GM12878 (cell line): Measurements from ENCODE around the gene EXD3. TPM values are rescaled to one million over a fixed set of nuclear protein-coding genes. Genes with fewer than 3 reads are reported as not detected.

Experiments used
- ATAC-seq: fragments of 200-7000 bp; cut with Tn5 transposase; 3 replicates; pipeline ENCODE4 v1.9.1; 2020; ENCODE audit warnings: mild to moderate bottlenecking, moderate library complexity
- BruUV-seq: library from RNA; stranded (reverse); fragments of 400-500 nt; replicated peaks from 2 replicates; lab custom pipeline; 2021; lab: Mats Ljungman, UMichigan
- CTCF ChIA-PET: fragments of 300-600 bp; sonication (Branson Sonifier 250); formaldehyde crosslinking; extraction: SDS; loops from one replicate; lab custom pipeline; 2021; ENCODE audit warnings: inconsistent platforms; lab: Yijun Ruan, JAX
- POLR2A ChIA-PET: fragments of 350-600 bp; formaldehyde crosslinking; extraction: SDS; loops from one replicate; lab custom pipeline; 2021; ENCODE audit warnings: inconsistent platforms; lab: Charles Lee
- RAD21 ChIA-PET: fragments of 300-600 bp; sonication (Branson Sonifier 250); formaldehyde crosslinking; loops from one replicate; lab custom pipeline; 2023; ENCODE audit warnings: antibody characterized with exemption; ENCODE audit not compliant: unreplicated experiment; lab: Charles Lee
- SMC1A ChIA-PET: fragments of 300-600 bp; sonication (Branson Sonifier 250); formaldehyde crosslinking; loops from one replicate; lab custom pipeline; 2023; ENCODE audit not compliant: unreplicated experiment, uncharacterized antibody; lab: Charles Lee
- DNase-seq: peaks from one replicate; pipeline ENCODE4 v3.0.0-alpha.2; 2011; ENCODE audit warnings: low read depth, low spot score
- FAIRE-seq: peaks from 3 replicates; lab custom pipeline; 2011; peaks lifted over from hg19 to GRCh38; lab: Jason Lieb, UNC
- H2AFZ ChIP-seq: 2 replicates; pipeline ENCODE4 v1.6.0; 2011; ENCODE audit warnings: low read depth, low read length, control low read depth; ENCODE audit not compliant: control insufficient read depth
- H3K27ac ChIP-seq: 2 replicates; pipeline ENCODE4 v1.5.1; 2011; ENCODE audit warnings: control low read depth; ENCODE audit not compliant: control insufficient read depth, insufficient read depth
- H3K27me3 ChIP-seq, 2 experiments: replicated peaks in 1 of 2; 2 replicates each; pipeline versions ENCODE4 v1.6.0 to v1.6.1; 2011; ENCODE audit warnings: low read length in 1 of 2; ENCODE audit not compliant: control insufficient read depth in 2 of 2, insufficient read depth in 2 of 2
- H3K36me3 ChIP-seq, 2 experiments: 2 replicates each; pipeline ENCODE4 v1.5.1; 2011; ENCODE audit warnings: low read length in 1 of 2; ENCODE audit not compliant: control insufficient read depth in 2 of 2, insufficient read depth in 2 of 2
- H3K4me1 ChIP-seq: 2 replicates; pipeline ENCODE4 v1.6.1; 2011; ENCODE audit warnings: mild to moderate bottlenecking, low read length, moderate library complexity, mixed read lengths; ENCODE audit not compliant: control insufficient read depth, insufficient read depth
- H3K4me2 ChIP-seq: 2 replicates; pipeline ENCODE4 v1.6.0; 2011; ENCODE audit warnings: control low read depth; ENCODE audit not compliant: control insufficient read depth, insufficient read depth
- H3K4me3 ChIP-seq: fragments of 200-600 bp; sonication (generic); 2 replicates; pipeline ENCODE4 v1.5.1; 2016
- H3K79me2 ChIP-seq: 2 replicates; pipeline ENCODE4 v1.6.0; 2011; ENCODE audit warnings: low read length; ENCODE audit not compliant: control insufficient read depth, insufficient read depth
- H3K9ac ChIP-seq: 2 replicates; pipeline ENCODE4 v1.8.0; 2011; ENCODE audit warnings: low read length, control low read depth, mixed read lengths; ENCODE audit not compliant: control insufficient read depth, insufficient read depth
- H3K9me3 ChIP-seq: replicated peaks from 3 replicates; pipeline ENCODE4 v1.5.1; 2011; ENCODE audit warnings: mild to moderate bottlenecking, low read length; ENCODE audit not compliant: control insufficient read depth, insufficient read depth
- H4K20me1 ChIP-seq: 2 replicates; pipeline ENCODE4 v1.6.0; 2011; ENCODE audit not compliant: control insufficient read depth, insufficient read depth
- BHLHE40 ChIP-seq, 2 experiments: fragments of 450-650 bp in 1 of 2; IDR thresholded peaks; 2 replicates each; pipeline ENCODE4 v1.6.1; 2011 to 2017; ENCODE audit warnings: low read depth in 2 of 2, borderline replicate concordance in 1 of 2, improper control_type of control experiment in 1 of 2, low read length in 1 of 2, mild to moderate bottlenecking in 1 of 2
- DPF2 ChIP-seq: fragments of 450-650 bp; IDR thresholded peaks from 2 replicates; pipeline ENCODE4 v1.6.1; 2017; ENCODE audit warnings: mild to moderate bottlenecking
- EED ChIP-seq: sonication (generic); IDR thresholded peaks from 2 replicates; pipeline ENCODE4 v1.6.1; 2016; ENCODE audit warnings: antibody characterized with exemption, low read depth
- GATAD2B ChIP-seq: fragments of 450-650 bp; conservative IDR thresholded peaks from 2 replicates; pipeline ENCODE4 v1.6.1; 2017; ENCODE audit warnings: low read depth, mild to moderate bottlenecking, moderate library complexity
- HDAC6 ChIP-seq: fragments of 200-600 bp; sonication (generic); IDR thresholded peaks from one replicate; pipeline ENCODE4 v1.8.0; 2017; ENCODE audit warnings: antibody characterized with exemption; ENCODE audit not compliant: unreplicated experiment
- IKZF1 ChIP-seq: fragments of 450-650 bp; conservative IDR thresholded peaks from 2 replicates; pipeline ENCODE4 v1.6.1; 2017; ENCODE audit warnings: antibody characterized with exemption, mild to moderate bottlenecking
- LARP7 ChIP-seq: fragments of 450-650 bp; IDR thresholded peaks from 2 replicates; pipeline ENCODE4 v1.6.1; 2017; ENCODE audit warnings: mild to moderate bottlenecking
- POLR2A ChIP-seq: IDR thresholded peaks from 2 replicates; pipeline ENCODE4 v1.6.1; 2011; ENCODE audit warnings: low read depth, mild to moderate bottlenecking, low read length
- POLR2AphosphoS5 ChIP-seq: IDR thresholded peaks from 2 replicates; pipeline ENCODE4 v1.6.1; 2011; ENCODE audit warnings: mild to moderate bottlenecking, low read length, inconsistent platforms
- RB1 ChIP-seq: fragments of 450-650 bp; formaldehyde crosslinking; IDR thresholded peaks from 2 replicates; pipeline ENCODE4 v1.6.1; 2017; ENCODE audit warnings: mild to moderate bottlenecking, borderline replicate concordance
- SIN3A ChIP-seq: IDR thresholded peaks from 2 replicates; pipeline ENCODE4 v1.6.1; 2012; ENCODE audit warnings: low read depth, low read length, improper control_type of control experiment
- SMARCA5 ChIP-seq: fragments of 450-650 bp; IDR thresholded peaks from 2 replicates; pipeline ENCODE4 v1.6.1; 2017; ENCODE audit warnings: mild to moderate bottlenecking
- WGBS: methylation state at CpG from one replicate; pipeline ENCODE4 v1.1.6; 2016; ENCODE audit warnings: low lambda C conversion rate; ENCODE audit not compliant: insufficient replicate concordance, insufficient coverage; ENCODE audit errors: missing lambda C conversion rate; 5-methylcytosine and 5-hydroxymethylcytosine counted together
- in situ Hi-C: fragments of 300-500 bp; cut with MboI; formaldehyde crosslinking; loops from 9 replicates; pipeline ENCODE4 v1.14.3; 2018; ENCODE audit warnings: mixed read lengths
- intact Hi-C: fragments of 100-400 bp; cut with micrococcal nuclease; formaldehyde crosslinking; loops from one replicate; pipeline ENCODE4 v1.14.2; 2022; ENCODE audit not compliant: unreplicated experiment
- polyA plus RNA-seq, 11 experiments: library from polyadenylated mRNA; depleted of rRNA in 4 of 11; unstranded in 6 of 11; stranded (reverse) in 5 of 11; fragments of >200 nt; fragmentation: Nextera tagmentation in 4 of 11; fragmentation: Illumina TruSeq in 1 of 11; extraction: Ambion mirVana in 4 of 11; extraction: Trizol in 1 of 11; gene quantifications; 1 replicate in 1 of 11; 2 replicates in 10 of 11; pipeline versions ENCODE4 v1.2.1 to v1.2.3, GENCODE V29; 2011 to 2016; ENCODE audit warnings: inconsistent platforms in 2 of 11, missing spikeins in 2 of 11, low read depth in 1 of 11
- total RNA-seq, 4 experiments: library from RNA; depleted of rRNA in 3 of 4; stranded (reverse); fragments of >200 nt in 3 of 4; fragmentation: Illumina TruSeq in 1 of 4; extraction: Trizol in 1 of 4; gene quantifications; 2 replicates each; pipeline versions ENCODE4 v1.2.1 to v1.2.3, GENCODE V29; 2013 to 2021
- TF ChIP-seq, protein P1 (sequence below), 3 experiments: IDR thresholded peaks in 2 of 3; conservative IDR thresholded peaks in 1 of 3; 2 replicates each; pipeline ENCODE4 v1.5.1; 2011; ENCODE audit warnings: low read depth in 3 of 3, low read length in 3 of 3, mild to moderate bottlenecking in 3 of 3, control low read depth in 2 of 3, moderate library complexity in 2 of 3, inconsistent platforms in 1 of 3, mixed read lengths in 1 of 3; ENCODE audit not compliant: control insufficient read depth in 2 of 3, insufficient read depth in 1 of 3; ENCODE audit errors: extremely low read depth in 1 of 3
- TF ChIP-seq, protein P2 (sequence below): fragments of 450-650 bp; IDR thresholded peaks from 2 replicates; pipeline ENCODE4 v1.6.1; 2016; ENCODE audit warnings: mild to moderate bottlenecking, moderate library complexity, borderline replicate concordance
- TF ChIP-seq, protein P3 (sequence below): IDR thresholded peaks from 2 replicates; pipeline ENCODE4 v1.6.1; 2012; ENCODE audit warnings: low read depth, low read length, improper control_type of control experiment

The EXD3 gene
- total and polyA plus RNA-seq, 10 of the 15 experiments (the other 5 are each of a cell fraction or from before 2014, with no cell fraction given), result 0.21 to 7.1 (median 3.6) TPM

DNA sequence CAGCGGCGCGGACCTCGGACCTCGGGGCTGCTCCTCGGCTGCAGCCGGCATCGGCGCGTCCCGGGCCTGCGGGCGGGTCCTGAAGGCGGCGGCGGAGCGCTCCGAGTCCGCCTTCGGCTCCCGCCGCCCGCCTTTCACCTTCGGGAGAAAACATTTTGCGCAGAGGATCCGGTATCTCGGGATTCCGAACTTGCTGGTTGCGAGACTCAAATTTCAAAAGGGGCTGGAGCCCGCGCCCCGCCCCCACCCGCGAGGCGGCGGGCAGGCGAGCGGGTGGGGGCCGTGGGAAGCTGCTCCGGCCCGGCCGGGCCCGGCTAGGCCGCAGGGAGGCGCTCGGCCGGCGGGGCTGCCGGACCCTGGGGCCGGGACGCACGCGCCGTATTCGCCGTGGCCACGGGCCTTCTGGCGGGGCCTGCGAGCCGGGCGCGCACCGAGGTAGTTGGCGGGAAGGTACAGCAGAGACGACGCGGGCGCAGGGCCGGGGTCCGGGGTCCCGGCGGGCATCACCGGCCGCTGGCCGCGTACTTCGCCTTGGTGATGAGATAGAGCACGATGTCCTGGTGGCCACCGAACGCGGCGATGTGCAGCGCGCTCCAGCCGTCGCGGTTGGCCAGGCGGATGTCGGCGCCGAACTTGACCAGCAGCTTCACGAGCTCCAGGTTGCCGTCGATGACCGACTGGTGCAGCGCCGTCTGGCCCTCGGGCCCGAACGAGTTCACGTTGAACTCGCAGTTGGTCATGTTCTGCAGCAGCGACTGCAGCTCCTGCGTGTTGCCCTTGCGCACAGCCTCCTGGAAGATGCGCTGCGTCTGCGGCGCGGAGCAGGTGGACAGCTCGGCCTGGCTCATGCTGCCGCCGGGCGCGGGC is 121.6 kb downstream of the EXD3 start:
- intact Hi-C loops (loop anchor here (5.0 kb wide), 1 partner anchor 121 kb away; the partner anchor contains the start of genes EXD3 and NOXA1), in situ Hi-C loops (no loop called here)
- H3K9ac ChIP-seq, result peak overlapping the region; percentile 60
- H4K20me1 ChIP-seq, result no peaks in the 10 kb centered on the region
- RAD21 ChIA-PET, result interaction anchor here (0.7 to 2.1 kb wide), 11 partner anchors 14 to 234 kb away, joined by 3 to 20 read pairs (median 3); partner anchors contain the start of gene TUBB4B
- no peak for DNase-seq
- H3K9me3 ChIP-seq, result no peaks in the 10 kb centered on the region
- no peak overlapping the region for H3K27ac ChIP-seq
- peaks cover 35% of the 10 kb centered on the region for H3K4me1 ChIP-seq
- POLR2A ChIA-PET, result interaction anchor here (0.6 to 2.2 kb wide), 11 partner anchors 15 to 672 kb away, joined by 3 to 19 read pairs (median 4); partner anchors contain the start of genes ARRDC1, EXD3, NOXA1 and TUBB4B
- no peak for FAIRE-seq
- peak overlapping the region; percentile 65 for H2AFZ ChIP-seq
- CTCF ChIA-PET, result interaction anchor here (0.6 to 2.2 kb wide), 11 partner anchors 9 to 339 kb away, joined by 3 to 17 read pairs (median 4); partner anchors contain the start of genes EXD3, NOXA1, NSMF and TOR4A
- H3K27me3 ChIP-seq, result no peaks in the 10 kb centered on the region; a peak in 1 of 4 replicates
- H3K79me2 ChIP-seq, result no peaks in the 10 kb centered on the region; the same call in 1 of the 2 replicates
- peak overlapping the region; percentile 70 for H3K4me3 ChIP-seq
- 0 out of 3 replicates have a peak, but pooled peaks have one; percentile 5 for ATAC-seq
- H3K36me3 ChIP-seq, result no peaks in the 10 kb centered on the region
- SMC1A ChIA-PET, result interaction anchor here (0.6 to 1.5 kb wide), 5 partner anchors 17 to 141 kb away, joined by 3 to 6 read pairs (median 3); no protein-coding TSS in a partner anchor
- WGBS, result 6% methylated on average over 100 of the region's 115 CpGs
- BruUV-seq, result no TSS peak
- H3K4me2 ChIP-seq, result peak overlapping the region; percentile 77
- TF ChIP-seq, protein P1, sequence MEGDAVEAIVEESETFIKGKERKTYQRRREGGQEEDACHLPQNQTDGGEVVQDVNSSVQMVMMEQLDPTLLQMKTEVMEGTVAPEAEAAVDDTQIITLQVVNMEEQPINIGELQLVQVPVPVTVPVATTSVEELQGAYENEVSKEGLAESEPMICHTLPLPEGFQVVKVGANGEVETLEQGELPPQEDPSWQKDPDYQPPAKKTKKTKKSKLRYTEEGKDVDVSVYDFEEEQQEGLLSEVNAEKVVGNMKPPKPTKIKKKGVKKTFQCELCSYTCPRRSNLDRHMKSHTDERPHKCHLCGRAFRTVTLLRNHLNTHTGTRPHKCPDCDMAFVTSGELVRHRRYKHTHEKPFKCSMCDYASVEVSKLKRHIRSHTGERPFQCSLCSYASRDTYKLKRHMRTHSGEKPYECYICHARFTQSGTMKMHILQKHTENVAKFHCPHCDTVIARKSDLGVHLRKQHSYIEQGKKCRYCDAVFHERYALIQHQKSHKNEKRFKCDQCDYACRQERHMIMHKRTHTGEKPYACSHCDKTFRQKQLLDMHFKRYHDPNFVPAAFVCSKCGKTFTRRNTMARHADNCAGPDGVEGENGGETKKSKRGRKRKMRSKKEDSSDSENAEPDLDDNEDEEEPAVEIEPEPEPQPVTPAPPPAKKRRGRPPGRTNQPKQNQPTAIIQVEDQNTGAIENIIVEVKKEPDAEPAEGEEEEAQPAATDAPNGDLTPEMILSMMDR (IDR thresholded peaks at IDR 0.05 in 2 of 3, conservative IDR thresholded peaks at IDR 0.05 in 1 of 3; ENCODE audit: control insufficient read depth in 2 of 3, extremely low read depth in 1 of 3, insufficient read depth in 1 of 3, low read depth in 3 of 3, low read length in 3 of 3), result peak in 2 of 3 experiments; percentile 15 to 21; a peak in 2 of 6 replicates
- TF ChIP-seq BHLHE40 (IDR thresholded peaks at IDR 0.05; ENCODE audit: borderline replicate concordance in 1 of 2, low read depth in 2 of 2, low read length in 1 of 2) (peak in 1 of 2 experiments; percentile 70; a peak in 2 of 4 replicates), SMARCA5 (peak; percentile 50; the same call in 1 of the 2 replicates), GATAD2B (peak; percentile 87), LARP7 (0 out of 2 replicates have a peak, but pooled peaks have one; percentile 16), EED (no peak), RB1 (peak; percentile 71; the same call in 1 of the 2 replicates), DPF2 (0 out of 2 replicates have a peak, but pooled peaks have one; percentile 12), HDAC6 (peak; percentile 74), POLR2AphosphoS5 (no peak), POLR2A (peak; percentile 3; the same call in 1 of the 2 replicates), IKZF1 (peak; percentile 80), SIN3A (peak; percentile 41; the same call in 1 of the 2 replicates)
- TF ChIP-seq, protein P2, sequence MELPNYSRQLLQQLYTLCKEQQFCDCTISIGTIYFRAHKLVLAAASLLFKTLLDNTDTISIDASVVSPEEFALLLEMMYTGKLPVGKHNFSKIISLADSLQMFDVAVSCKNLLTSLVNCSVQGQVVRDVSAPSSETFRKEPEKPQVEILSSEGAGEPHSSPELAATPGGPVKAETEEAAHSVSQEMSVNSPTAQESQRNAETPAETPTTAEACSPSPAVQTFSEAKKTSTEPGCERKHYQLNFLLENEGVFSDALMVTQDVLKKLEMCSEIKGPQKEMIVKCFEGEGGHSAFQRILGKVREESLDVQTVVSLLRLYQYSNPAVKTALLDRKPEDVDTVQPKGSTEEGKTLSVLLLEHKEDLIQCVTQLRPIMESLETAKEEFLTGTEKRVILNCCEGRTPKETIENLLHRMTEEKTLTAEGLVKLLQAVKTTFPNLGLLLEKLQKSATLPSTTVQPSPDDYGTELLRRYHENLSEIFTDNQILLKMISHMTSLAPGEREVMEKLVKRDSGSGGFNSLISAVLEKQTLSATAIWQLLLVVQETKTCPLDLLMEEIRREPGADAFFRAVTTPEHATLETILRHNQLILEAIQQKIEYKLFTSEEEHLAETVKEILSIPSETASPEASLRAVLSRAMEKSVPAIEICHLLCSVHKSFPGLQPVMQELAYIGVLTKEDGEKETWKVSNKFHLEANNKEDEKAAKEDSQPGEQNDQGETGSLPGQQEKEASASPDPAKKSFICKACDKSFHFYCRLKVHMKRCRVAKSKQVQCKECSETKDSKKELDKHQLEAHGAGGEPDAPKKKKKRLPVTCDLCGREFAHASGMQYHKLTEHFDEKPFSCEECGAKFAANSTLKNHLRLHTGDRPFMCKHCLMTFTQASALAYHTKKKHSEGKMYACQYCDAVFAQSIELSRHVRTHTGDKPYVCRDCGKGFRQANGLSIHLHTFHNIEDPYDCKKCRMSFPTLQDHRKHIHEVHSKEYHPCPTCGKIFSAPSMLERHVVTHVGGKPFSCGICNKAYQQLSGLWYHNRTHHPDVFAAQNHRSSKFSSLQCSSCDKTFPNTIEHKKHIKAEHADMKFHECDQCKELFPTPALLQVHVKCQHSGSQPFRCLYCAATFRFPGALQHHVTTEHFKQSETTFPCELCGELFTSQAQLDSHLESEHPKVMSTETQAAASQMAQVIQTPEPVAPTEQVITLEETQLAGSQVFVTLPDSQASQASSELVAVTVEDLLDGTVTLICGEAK, result peak; percentile 20; the same call in 1 of the 2 replicates
- TF ChIP-seq, protein P3, sequence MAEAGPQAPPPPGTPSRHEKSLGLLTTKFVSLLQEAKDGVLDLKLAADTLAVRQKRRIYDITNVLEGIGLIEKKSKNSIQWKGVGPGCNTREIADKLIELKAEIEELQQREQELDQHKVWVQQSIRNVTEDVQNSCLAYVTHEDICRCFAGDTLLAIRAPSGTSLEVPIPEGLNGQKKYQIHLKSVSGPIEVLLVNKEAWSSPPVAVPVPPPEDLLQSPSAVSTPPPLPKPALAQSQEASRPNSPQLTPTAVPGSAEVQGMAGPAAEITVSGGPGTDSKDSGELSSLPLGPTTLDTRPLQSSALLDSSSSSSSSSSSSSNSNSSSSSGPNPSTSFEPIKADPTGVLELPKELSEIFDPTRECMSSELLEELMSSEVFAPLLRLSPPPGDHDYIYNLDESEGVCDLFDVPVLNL, result no peak
